ENCODE results near the gene GLI1.
"Not testable (repeated sequence)": the region's sequence is repeated elsewhere in the genome, so short reads cannot be mapped to it uniquely, and the experiment has no call there.

DNA sequence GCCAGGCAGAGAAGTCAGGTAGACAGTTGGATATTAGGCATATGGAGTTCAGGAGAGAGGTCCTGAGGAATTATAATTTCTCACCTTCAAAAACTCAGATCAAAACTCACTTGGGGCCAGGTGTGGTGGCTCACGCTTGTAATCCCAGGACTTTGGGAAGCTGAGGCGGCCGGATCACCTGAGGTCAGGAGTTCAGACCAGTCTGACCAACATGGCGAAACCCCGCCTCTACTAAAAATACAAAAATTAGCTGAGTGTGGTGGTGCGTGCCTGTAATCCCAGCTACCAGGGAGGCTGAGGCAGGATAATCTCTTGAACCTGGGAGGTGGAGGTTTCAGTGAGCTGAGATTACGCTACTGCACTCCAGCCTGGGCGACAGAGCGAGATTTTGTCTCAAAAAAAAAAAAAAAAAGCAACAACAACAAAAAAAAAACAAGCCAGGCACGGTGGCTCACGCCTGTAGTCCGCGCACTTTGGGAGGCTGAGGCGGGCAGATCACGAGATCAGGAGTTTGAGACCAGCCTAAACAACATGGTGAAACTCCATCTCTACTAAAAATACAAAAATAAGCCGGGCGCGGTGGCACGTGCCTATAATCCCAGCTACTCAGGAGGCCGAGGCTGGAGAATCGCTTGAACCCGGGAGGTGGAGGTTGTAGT, 42.9 kb downstream of the GLI1 start:
- TF ChIP-seq, protein P1, sequence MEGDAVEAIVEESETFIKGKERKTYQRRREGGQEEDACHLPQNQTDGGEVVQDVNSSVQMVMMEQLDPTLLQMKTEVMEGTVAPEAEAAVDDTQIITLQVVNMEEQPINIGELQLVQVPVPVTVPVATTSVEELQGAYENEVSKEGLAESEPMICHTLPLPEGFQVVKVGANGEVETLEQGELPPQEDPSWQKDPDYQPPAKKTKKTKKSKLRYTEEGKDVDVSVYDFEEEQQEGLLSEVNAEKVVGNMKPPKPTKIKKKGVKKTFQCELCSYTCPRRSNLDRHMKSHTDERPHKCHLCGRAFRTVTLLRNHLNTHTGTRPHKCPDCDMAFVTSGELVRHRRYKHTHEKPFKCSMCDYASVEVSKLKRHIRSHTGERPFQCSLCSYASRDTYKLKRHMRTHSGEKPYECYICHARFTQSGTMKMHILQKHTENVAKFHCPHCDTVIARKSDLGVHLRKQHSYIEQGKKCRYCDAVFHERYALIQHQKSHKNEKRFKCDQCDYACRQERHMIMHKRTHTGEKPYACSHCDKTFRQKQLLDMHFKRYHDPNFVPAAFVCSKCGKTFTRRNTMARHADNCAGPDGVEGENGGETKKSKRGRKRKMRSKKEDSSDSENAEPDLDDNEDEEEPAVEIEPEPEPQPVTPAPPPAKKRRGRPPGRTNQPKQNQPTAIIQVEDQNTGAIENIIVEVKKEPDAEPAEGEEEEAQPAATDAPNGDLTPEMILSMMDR (IDR thresholded peaks at IDR 0.05; ENCODE audit: insufficient read depth, low read length): not testable (repeated sequence)
- TF ChIP-seq POLR2AphosphoS5 (IDR thresholded peaks at IDR 0.05; ENCODE audit: low read depth); GABPA (IDR thresholded peaks at IDR 0.05; ENCODE audit: low read depth); SPI1 (IDR thresholded peaks at IDR 0.05; ENCODE audit: borderline replicate concordance, low read depth): not testable (repeated sequence)
- TF ChIP-seq, protein P2, sequence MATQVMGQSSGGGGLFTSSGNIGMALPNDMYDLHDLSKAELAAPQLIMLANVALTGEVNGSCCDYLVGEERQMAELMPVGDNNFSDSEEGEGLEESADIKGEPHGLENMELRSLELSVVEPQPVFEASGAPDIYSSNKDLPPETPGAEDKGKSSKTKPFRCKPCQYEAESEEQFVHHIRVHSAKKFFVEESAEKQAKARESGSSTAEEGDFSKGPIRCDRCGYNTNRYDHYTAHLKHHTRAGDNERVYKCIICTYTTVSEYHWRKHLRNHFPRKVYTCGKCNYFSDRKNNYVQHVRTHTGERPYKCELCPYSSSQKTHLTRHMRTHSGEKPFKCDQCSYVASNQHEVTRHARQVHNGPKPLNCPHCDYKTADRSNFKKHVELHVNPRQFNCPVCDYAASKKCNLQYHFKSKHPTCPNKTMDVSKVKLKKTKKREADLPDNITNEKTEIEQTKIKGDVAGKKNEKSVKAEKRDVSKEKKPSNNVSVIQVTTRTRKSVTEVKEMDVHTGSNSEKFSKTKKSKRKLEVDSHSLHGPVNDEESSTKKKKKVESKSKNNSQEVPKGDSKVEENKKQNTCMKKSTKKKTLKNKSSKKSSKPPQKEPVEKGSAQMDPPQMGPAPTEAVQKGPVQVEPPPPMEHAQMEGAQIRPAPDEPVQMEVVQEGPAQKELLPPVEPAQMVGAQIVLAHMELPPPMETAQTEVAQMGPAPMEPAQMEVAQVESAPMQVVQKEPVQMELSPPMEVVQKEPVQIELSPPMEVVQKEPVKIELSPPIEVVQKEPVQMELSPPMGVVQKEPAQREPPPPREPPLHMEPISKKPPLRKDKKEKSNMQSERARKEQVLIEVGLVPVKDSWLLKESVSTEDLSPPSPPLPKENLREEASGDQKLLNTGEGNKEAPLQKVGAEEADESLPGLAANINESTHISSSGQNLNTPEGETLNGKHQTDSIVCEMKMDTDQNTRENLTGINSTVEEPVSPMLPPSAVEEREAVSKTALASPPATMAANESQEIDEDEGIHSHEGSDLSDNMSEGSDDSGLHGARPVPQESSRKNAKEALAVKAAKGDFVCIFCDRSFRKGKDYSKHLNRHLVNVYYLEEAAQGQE (IDR thresholded peaks at IDR 0.05; ENCODE audit: insufficient replicate concordance, low read depth): not testable (repeated sequence)
